ENCODE results near the gene GABARAPL2.

DNA sequence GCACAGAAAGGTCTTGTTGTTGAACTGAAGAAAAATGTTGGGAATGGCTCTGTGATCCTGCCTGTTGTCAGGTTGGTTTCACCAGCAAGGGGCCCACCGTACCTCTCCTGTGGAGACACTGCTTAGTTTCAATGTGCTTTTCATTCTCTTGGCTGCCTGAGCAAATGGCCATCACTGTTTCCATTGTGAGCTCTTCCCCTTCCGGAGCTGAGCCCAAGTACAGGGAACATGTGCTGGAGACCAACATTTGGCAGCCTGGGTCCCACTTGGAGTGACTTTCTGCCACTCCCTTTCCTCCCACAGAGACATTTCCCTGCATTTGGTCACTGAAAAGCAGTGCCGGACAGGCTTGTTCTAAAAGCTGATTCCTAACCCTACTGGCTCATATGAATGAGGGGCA is 23.1 kb downstream of the GABARAPL2 start:
- TF ChIP-seq, protein P1, sequence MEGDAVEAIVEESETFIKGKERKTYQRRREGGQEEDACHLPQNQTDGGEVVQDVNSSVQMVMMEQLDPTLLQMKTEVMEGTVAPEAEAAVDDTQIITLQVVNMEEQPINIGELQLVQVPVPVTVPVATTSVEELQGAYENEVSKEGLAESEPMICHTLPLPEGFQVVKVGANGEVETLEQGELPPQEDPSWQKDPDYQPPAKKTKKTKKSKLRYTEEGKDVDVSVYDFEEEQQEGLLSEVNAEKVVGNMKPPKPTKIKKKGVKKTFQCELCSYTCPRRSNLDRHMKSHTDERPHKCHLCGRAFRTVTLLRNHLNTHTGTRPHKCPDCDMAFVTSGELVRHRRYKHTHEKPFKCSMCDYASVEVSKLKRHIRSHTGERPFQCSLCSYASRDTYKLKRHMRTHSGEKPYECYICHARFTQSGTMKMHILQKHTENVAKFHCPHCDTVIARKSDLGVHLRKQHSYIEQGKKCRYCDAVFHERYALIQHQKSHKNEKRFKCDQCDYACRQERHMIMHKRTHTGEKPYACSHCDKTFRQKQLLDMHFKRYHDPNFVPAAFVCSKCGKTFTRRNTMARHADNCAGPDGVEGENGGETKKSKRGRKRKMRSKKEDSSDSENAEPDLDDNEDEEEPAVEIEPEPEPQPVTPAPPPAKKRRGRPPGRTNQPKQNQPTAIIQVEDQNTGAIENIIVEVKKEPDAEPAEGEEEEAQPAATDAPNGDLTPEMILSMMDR (IDR thresholded peaks at IDR 0.05; ENCODE audit: poor library complexity, severe bottlenecking): no peak
- TF ChIP-seq POLR2AphosphoS5 (IDR thresholded peaks at IDR 0.05): no peak
- no peak for TF ChIP-seq EZH2 (IDR thresholded peaks at IDR 0.05; ENCODE audit: borderline replicate concordance, insufficient read depth, low read length, poor library complexity, severe bottlenecking)

Measured in neural cell (in vitro differentiated cells).